ENCODE results near the gene GNPAT.
"Not testable (repeated sequence)": the region's sequence is repeated elsewhere in the genome, so short reads cannot be mapped to it uniquely, and the experiment has no call there.

Gene GNPAT

DNA sequence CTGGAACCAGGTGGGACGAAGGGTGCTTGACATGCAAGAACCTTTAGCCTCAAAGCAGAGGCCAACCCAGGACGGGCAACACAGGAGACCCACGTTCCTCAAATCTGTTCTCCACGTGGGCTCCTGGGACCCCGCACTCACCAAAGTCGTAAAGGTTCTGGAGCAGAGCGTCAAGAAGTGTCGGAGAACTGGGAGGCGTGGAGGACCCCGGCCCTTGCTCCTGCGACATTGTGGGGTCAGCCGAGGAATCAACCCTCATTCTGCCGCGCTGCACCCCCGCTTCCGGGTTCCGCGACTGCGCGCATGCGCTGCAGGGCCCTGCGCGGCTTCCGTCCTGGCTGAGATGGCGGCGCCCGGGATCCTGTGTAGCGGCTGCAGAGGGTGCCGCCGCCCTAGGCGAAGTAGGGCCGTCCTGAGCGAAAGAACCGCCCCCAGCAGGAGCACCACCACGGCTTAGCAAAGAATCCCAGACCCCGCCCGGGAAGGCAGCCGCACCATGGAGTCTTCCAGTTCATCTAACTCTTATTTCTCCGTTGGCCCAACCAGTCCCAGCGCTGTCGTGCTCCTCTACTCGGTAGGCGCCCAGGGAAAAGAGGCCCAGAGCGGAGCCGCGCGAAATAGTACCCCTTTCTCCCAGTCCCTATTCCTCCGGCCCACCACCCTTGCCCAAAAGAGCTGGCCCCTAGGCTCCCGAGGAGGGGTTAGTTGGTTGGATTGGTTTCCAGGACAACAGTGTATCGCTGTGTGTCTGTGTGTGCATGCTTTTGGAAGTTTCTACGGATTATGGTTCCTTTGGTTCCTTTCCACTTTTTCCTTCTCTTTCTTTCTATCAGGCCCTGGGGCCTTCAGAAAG lies at the start of gene GNPAT:
GNPAT (plus strand) TSS at position 330 of the 853 bp plus-strand sequence; CDS start at position 497, 167 bp downstream.
- DNase-seq, result peak; percentile 92

DNA sequence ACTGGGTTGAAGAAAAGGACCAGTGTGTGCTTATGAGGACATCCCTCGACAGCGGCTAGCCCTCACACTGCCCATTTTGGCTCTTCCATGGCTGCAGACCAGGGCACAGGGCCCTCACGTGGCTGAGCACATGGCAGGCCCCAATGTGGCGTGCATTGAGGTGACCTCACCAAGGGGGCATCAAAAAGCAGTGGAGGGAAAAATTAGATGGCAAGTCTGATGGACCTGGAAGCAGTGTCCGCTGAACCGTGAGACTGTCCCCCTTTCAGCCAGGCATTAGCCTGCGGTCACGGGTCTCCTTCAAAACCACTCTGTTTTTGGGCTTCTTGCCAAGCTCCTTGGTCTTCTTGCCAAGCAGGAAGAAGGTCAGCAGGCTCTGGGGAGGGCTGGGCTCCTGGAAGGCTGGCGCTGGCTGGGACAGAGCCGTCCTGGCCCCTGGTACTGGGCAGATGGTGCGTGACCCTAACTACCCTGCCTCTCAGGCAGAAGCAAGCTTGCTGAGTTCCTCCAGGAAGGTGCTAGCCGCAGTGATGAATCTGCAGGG lies 48.3 kb upstream of the GNPAT start:
- no peak for DNase-seq

DNA sequence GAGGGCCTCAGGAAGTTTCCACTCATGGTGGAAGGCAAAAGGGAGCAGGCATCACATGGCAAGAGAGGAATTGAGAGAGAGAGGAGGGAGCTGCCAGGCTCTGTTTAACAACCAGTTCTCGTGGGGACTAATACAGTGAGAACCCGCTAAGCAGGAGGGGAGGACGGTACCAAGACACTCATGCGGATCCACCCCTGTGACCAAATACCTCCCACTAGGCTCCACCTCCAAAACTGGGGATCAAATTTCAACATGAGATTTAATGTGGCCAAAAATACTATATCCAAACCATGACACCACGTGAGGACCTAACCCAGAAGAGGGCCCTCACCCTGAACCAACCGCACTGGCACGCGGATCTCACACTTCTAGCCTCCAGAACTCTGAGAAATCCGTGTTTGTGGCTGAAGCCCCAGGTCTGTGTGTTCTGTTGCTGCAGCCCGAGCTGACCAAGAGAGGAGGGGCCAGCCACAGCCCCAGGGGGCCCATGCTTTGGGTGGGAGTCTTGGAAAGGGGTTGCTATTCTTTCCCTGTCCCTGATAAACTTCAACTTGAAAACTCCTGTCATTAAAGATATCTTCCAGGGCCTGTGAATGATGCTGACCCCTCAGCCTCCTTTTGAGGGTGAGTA lies 47.2 kb upstream of the GNPAT start:
- DNase-seq, result no peak

DNA sequence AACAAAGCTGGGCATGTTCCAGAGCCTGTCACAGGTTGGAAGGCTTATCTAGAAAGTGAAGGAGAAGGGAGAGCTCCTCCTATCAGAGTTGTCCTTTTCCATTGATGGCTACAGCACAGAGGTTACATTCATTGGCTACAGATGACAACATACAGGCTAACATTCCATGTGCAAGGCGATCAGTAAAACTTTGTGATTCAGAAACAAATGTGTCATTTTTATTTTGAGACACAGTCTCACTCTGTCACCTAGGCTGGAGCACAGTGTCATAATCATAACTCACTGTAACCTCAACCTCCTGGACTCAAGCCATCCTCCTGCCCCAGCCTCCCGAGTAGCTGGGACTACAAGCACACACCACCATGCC lies 46.6 kb upstream of the GNPAT start:
- DNase-seq, result no peak

DNA sequence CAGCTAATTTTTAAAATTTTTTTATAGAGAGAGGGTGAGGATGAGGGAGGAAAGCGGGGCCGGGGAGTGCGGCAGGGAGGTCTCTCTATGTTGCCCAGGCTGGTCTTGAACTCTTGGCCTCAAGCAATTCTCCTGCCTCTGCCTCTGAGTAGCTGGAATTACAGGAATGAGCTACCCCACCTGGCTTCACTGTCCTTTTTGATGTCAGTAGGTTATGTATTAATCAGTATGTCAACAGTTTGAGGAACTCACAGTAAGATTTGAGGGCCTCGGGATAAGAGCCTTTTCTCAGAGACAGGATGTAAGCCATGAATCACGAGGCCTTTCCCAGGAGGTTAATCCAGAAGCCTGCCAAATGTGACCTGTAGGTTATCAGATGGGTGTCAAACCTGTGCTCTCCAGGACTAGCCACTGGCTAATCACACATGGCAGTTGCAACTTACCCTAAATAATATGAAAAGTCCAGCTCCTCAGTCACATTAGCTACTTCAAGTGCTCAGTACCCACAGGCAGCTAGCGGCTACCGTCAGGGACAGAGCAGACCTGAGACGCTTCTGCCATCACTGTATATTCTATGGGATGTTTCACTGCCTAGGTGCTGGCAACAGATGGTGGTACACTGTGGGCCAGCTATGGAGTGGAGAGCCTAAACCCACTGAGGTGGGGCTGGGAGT lies 46.0 kb upstream of the GNPAT start:
- no peak for DNase-seq

DNA sequence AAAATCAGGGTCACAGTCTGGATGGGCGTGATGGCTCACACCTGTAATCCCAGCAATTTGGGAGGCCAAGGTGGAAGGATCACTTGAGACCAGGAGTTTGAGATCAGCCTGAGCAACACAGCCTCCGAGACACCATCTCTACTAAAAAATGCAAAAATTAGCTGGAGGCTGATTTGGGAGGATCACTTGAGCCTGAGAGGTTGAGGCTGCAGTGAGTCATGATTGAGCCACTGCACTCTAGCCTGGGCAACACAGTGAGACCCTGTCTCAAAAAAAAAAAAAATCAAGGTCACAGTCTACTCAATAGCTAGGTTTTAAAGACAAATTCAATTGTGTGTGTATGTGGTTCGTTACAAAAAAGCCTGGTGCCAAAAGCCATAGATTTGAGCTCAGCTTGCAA lies 44.7 kb upstream of the GNPAT start:
- DNase-seq, result no peak

DNA sequence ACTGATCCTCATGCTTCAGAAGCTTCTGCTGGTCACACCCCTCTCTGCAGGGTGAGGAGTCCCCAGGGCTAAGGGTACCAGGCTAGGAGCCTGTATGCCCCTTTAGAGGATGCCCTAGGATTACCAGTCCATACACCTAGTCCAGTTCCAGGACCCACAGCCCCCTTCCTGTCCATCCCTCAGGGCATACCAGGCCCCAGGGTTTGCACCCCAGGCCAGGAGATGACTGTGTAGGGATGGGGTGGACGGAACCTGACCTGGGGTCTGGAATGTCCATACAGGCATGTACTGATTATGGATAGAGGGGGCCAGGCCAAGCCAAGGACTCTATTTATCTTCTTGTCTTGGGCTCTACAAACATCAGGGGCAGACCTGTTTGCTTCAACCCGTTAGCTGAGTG lies 44.3 kb upstream of the GNPAT start:
- DNase-seq, result no peak

DNA sequence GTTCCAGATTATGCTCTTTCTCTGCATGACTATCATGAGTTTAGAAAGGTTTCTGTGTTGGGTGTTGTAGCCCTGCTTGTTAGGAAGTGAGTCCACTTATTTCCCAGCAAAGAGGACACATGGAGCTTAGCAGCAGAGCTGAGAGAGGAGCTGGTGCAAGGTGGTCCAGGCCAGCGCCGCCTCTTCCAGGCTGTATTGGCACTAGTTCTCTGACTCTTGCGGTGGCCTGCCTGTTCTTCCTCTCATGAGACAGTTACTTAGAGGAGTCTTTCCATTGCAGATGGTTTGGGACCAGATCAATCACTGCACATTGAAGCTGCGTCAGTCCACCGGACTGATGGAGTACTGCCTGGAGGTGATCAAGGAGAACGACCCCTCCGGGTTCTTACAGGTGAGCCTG lies 41.1 kb upstream of the GNPAT start:
- no peak for DNase-seq

DNA sequence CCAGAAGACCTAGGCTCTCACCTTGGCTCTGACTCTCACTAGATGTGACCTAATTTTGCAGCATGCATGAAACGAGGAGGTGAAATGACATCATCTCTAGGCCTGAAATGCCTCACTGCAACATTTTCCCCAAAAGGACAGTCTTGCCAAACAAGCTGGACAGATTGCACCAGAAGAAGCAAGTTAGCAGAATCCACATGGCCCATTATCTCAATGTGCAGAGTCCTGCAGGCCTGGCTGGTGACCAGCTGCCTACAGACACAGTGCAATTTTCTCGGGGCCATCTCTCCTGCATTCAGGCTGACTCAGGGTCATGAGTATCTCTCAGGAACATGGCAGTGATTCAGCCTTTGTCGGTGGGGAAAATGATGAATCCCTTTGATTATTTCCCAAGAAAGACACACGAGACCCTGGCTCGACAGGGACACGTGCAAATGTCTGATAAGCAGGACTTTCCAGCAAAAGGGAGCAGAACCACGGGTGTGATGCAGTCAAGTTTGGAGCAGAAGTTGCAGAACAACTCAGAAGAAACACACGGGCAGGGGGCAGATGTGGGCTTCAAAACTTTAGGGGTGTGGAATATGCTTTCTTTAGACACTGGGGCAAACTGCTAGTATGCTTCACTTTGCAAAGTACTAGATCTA lies 40.5 kb upstream of the GNPAT start:
- no peak for DNase-seq

DNA sequence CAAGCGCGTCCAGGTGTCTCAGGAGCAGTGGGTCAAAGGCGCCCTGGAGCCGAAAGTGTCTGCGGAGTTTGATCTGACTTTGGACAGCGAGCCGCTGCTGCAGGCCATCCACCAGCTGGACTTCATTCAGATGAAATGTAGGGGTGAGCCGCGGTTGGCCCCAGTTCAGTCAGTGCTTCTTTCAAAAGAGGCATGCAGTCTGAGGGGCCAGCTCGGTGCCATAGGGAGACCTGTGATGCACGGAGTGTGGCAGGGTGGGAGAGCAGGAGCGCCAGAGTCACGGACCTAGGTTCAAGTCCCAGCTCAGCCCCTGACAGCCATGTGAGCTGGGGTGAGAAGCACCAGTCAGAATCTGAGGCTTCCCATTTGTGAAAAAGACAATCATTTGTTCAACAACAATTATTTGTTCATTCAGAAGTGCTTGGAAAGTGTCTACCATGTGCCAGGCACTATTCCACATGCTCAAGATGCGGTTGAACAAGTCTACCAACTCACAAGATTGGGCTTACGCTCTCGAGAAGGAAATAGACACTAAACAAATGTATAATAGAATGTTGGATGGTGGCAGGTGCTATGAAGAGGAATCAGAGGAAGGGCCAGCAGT lies 39.5 kb upstream of the GNPAT start:
- DNase-seq, result no peak

DNA sequence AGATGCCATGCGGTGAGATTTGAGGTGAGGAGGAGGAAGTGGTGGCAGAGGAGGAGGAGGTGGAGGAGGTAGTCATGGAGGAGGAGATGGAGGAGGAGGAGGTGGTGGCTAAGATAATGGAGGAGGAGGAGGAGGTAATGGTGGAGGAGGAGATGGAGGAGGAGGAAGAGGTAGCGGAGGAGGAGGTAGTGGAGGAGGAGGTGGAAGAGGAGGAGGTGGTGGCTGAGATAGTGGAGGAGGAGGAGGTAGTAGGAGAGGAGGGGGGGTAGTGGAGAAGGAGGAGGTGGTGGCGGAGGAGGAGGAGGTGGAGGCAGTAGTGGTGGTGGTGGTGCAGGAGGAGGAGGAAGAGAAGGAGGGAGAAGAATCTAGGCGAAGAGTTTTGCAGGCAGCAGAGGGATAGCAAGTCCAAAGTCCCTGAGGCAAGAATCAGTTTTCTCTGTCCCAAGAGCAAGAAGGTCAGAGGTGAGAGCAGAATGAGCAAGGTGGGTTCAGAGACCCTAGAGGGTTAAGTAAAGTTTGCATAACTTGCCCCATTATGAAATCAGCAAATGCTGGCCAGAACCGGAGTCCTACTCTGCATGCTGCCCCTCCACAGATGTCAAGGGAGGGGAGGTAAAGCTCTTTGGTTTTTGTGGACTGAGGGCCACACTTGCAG lies 38.9 kb upstream of the GNPAT start:
- no peak for DNase-seq

DNA sequence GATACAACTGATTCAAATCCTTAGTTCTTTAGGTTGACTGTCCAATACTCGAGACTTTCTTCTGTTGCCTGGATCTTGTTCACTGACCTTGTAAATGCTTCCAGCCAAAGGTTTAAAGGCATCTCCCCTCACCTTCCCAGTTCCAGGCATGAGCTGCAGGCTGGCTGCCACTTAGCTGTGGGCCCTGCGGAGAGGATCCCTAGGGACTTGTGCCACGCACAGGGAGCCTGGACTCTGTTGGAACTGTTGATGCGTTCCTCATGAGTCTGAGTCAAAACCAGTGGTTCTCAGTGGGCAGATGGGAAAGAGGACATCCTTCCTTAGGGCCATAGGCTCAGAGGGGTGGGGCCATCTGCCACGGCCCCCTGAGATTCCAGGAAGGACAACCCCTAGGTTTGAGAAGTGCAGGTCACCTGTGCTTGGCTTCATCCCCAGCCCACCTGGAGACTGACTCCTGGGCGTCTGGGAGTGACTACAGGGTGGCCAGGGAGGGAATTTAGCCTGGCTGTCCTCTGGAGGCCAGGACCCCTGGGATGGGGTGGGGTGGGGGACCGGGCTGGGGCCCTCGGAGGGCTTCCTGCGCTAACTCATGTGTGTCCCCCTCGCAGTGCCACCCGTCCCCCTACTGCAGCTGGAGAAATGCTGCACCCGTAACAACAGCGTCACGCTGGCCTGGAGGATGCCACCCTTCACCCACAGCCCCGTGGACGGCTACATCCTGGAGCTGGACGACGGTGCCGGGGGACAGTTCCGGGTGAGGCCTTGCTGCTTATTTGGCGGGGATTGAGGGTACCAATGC lies 37.6 kb upstream of the GNPAT start:
- no peak for DNase-seq

DNA sequence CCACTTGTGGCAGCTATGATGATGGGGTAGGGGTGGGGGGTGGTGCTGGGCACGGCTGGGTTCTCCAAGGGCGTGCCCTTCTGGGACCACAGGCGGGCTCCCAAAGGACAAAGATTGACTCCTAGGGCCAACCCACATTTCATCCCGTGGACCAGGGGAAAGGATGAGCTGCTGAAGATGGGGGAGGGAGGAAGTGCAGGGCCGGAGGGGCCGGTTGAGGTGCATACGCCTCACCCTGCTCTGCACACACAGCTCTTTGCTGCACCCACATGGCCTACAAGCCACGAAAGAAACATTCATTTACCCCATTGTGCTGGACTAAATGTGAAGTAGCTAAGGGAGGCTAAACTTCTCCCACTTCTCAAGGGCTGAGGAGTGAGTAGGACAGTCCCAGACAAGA lies 34.2 kb upstream of the GNPAT start:
- no peak for DNase-seq

DNA sequence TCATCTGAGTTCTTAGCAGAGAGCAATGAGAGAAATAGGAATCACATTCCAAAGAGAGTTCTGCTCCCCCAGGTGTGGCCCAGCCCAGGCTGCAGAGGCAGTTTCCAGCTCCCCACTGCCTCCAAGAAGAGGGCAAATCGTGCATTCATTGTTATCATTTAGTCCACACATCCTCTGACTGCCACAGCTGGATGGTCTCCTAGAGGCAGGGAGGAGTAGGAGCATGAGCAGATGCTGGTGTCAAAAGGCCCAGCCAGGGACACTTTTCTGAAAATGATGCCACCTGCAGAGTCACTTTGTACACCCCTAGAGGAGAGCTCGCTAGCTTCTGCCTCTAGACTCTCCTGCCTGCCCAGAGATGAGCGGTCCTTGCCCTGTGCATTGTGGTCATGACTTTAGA lies 33.6 kb upstream of the GNPAT start:
- no peak for DNase-seq

DNA sequence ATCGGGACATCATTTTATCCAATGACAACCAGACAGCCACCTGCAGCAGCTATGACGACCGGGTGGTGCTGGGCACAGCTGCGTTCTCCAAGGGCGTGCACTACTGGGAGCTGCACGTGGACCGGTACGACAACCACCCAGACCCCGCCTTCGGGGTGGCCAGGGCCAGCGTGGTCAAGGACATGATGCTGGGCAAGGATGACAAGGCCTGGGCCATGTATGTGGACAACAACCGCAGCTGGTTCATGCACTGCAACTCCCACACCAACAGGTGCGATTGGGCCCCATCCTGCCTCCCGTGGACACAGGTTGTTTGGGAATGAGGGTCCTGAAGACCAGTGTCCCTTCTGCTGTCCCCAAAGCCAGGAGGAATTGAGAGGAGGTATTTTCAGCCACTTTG lies 32.0 kb upstream of the GNPAT start:
- no peak for DNase-seq

DNA sequence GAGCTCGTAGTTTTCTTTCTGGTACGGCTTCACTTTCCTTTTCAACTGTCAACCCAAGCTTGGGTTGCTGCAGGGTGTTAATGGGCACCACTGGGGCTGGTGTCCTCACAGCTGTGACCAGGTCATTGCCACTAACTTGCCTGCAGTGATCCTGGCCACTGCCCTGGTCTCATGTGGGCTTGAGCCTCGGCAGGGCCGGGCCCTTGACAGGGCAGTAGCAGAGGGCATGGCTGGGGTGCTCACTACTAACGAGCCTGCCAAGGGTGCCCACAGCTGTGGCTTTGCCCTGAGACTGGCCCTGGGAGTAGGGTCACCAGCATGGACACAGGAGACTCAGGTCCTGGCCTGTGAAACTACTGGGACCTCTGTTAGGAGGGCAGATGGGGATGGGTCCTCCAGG lies 31.5 kb upstream of the GNPAT start:
- DNase-seq, result no peak

DNA sequence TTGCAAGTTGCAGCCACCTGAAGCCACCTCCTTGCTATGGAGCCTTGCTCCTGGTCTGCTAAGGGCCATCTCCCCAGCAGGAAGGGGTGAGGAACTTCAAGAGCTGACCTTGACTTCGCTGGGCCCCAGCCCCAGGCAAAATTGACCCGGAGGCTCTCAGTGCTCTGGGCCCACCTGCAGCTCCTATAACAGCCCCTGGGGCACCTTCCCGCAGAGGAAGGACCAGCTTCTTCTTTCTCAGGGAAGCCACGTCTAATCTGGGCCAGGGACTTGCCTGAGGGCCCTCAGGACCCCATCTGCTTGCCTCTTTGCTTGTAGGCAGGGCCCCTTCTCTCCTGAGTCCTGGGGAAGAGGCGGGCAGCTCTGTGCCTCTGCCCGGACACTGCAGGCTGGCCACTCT lies 30.9 kb upstream of the GNPAT start:
- DNase-seq, result no peak

DNA sequence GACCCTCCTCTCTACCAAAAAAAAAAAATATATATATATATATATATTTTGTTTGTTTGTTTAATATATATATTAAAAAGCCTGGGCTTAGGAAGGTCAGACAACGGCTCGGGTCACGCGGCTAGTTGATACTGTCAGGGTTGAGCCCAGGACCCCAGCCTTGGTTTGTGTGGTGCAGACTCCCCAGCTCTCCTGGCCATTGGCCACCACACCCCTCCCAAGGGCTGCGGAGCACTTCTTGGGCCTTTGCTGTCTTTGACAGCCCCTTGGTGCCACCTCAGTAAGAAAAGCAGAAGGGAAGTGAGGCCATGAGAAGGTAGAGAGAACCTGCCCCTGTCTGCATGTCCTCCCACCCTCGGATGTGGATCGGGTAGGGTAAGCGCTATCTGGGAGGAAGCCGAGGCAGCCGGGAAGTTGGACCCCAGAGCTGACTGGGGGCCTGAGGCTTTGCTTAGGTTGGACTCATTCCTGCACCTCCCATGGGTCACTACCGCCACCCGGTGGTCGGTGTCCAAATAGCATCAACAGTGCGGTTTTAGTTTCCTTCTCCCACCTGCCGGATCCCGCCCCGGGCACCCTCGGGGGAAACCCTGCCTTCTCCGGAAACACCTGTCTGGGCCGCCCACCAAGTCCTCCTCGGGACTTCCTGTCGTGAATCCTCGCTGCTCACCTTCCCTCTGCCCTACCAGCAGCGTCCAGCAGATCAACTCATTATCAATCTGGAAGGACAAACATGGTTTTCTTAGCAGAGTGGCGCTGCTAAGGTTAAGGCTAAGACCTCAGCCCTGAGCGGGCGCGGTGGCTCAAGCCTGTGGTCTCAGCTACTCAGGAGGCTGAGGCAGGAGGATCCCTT lies 29.8 kb upstream of the GNPAT start:
- peak; percentile 94 for DNase-seq

DNA sequence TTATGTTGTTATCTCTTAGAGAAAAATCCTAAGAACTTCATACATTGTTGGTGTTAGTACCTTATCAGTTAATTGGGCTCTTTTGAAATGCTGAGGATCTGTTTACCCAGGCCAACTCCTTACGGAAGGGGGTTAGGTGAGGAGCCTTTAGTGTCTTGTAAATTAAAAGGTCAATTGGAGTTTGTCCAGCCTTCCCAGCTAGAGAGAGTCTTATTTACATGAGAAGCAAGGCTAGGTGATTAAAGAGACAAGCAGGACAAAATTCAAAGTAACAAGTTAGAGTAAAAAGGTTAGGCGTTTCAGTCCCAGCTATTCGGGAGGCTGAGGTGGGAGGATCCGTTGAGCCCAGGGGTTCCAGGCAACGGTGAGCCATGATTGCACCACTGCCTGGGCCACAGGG lies 28.7 kb upstream of the GNPAT start:
- DNase-seq, result not testable (repeated sequence)

DNA sequence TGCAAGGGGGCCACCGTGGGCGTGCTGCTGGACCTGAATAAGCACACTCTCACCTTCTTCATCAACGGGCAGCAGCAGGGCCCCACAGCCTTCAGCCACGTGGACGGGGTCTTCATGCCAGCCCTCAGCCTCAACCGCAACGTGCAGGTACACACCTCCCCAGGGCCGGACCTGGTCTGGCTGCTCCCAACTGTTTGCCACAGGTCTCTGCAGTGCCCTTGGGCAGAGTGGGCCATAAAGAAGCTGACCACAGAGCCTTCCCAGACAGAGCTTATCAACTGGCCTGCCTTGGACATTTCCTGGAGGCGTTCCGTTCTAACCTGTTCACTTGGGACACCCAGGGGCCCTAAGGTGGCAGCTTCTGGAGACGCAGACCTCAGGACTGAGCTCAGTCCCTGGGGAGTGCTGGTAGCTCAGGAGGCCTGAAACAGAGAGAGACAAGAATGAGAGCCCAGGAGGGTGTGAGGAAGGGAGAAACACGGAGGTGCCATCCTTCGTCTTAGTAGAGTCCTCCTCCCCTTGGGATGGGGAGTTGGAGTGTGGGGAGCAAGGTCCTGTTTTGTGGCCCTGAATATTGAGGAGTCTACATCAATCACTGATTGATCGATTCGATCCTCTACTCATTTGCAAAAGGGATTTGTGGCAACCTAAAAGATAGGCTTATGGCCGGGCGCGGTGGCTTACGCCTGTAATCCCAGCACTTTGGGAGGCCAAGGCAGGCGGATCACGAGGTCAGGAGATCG lies 27.0 kb upstream of the GNPAT start:
- DNase-seq, result no peak

All from stimulated activated CD4-positive, alpha-beta T cell treated with anti-CD3 and anti-CD28 coated beads, Interleukin-15, amount 100 ng/mL, for 24 hours (primary cell).